Measurements from ENCODE around the gene SLC35F1.

DNA sequence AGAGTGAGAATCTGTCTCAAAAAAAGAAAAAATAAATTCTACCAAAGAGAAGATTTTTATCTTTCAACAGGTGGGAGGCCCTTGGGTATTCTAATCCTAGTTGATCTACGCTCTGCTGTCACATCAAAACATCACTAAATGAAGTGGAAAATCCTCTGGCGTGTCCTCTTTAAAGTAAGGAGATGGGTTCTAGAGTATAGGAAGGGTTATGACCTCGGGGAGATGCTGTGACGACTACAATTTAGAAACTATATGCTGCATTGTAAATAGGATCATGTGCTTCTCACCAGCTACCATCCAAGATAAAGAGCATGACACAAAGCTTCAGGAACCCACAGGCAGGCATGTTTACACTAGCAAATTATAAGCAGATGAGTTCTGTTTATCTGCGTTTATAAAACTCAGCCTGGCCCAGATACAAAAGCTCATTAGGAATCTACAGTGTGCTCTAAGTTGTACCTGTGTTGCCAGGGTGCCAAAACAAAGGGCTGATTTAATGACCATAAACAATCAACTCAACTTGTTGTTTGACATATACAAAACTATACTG lies 443.9 kb downstream of the SLC35F1 start:
- TF ChIP-seq, protein P1, sequence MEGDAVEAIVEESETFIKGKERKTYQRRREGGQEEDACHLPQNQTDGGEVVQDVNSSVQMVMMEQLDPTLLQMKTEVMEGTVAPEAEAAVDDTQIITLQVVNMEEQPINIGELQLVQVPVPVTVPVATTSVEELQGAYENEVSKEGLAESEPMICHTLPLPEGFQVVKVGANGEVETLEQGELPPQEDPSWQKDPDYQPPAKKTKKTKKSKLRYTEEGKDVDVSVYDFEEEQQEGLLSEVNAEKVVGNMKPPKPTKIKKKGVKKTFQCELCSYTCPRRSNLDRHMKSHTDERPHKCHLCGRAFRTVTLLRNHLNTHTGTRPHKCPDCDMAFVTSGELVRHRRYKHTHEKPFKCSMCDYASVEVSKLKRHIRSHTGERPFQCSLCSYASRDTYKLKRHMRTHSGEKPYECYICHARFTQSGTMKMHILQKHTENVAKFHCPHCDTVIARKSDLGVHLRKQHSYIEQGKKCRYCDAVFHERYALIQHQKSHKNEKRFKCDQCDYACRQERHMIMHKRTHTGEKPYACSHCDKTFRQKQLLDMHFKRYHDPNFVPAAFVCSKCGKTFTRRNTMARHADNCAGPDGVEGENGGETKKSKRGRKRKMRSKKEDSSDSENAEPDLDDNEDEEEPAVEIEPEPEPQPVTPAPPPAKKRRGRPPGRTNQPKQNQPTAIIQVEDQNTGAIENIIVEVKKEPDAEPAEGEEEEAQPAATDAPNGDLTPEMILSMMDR (IDR thresholded peaks at IDR 0.05; ENCODE audit: low read length), result no peak
- TF ChIP-seq EZH2 (IDR thresholded peaks at IDR 0.05; ENCODE audit: borderline replicate concordance, low read length), result no peak
